ENCODE data around the gene DDX41. TPM values are rescaled to one million over a fixed set of nuclear protein-coding genes. Genes with fewer than 3 reads are reported as not detected.
A peak's percentile ranks its signal among the peaks of the same experiment; 100 is the strongest.

The DDX41 gene
- polyA plus RNA-seq, 3 donors = 44.9 to 178 (median 70.3) TPM

DNA sequence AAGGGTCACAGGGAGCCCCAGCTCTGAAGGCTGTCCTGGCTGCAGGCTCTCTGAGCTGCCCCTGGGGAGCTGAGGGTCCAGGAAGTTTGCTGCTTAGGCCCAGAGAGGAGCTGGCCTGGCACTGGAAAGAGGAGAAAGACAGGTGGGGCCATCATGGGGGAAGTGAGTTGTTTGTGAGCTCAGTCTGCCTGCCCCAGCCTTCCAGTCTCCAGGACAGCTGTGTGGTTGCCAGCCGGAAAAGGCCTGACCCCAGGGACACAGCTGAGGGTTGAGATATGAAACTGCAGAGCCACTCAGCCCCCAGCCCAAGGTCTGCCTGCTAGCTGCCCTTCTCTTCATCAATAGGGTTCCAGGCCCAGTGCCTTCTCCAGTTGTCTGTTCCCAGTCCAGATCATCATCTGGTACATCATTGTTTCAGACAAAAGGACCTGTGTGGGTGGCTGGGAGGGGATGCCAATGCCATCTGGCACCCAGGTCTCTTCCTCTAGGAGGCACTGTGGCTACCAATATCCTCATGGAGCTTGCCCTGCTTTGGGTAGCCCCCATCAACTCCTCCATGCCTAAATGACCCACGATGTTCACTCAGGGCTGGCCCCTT is 4.3 kb upstream of the DDX41 start:
- no CpG with 5 or more reads among the region's 2 CpGs for WGBS (ENCODE audit: insufficient coverage)
- DNase-seq = no peak

GRCh38 chr5:177520271-177520670 is 3.5 kb upstream of the DDX41 start:
- peaks cover 20% of the 10 kb centered on the region for H4K20me1 ChIP-seq (ENCODE audit: insufficient read depth, low read length)
- H3K27me3 ChIP-seq (ENCODE audit: control insufficient read depth in 2 of 2, insufficient read depth in 2 of 2, low read length in 2 of 2) = no peaks in the 10 kb centered on the region
- H3K36me3 ChIP-seq (replicated peaks in 1 of 2; ENCODE audit: control insufficient read depth in 1 of 2, insufficient read depth in 2 of 2, low read length in 2 of 2) = peaks cover 53 to 63% of the 10 kb centered on the region in 2 donors
- no peak overlapping the region for H3K4me3 Mint-ChIP-seq
- H3K27me3 Mint-ChIP-seq (ENCODE audit: low read depth in 3 of 3) = peaks cover 0 to 2% (median 0%) of the 10 kb centered on the region in 3 donors
- no peak overlapping the region for H3K9ac ChIP-seq (ENCODE audit: insufficient read depth, low read length, poor library complexity, severe bottlenecking)
- no peak overlapping the region for H3K4me2 ChIP-seq (replicated peaks; ENCODE audit: extremely low read depth, low read length, poor library complexity, severe bottlenecking)
- H3K4me3 ChIP-seq (replicated peaks in 1 of 3; ENCODE audit: low read depth in 2 of 3, low read length in 3 of 3) = no peak overlapping the region
- H3K9me3 Mint-ChIP-seq = no peaks in the 10 kb centered on the region
- 100% methylated on average over 3 of the region's 3 CpGs for WGBS (ENCODE audit: insufficient coverage)
- no peak for DNase-seq
- no peak overlapping the region for H2AFZ ChIP-seq (ENCODE audit: insufficient read depth, low read depth, low read length, poor library complexity, severe bottlenecking)
- H3K27ac Mint-ChIP-seq = no peak overlapping the region
- H3K9me3 ChIP-seq (replicated peaks in 1 of 2; ENCODE audit: control insufficient read depth in 1 of 2, insufficient read depth in 1 of 2, low read length in 2 of 2) = no peaks in the 10 kb centered on the region
- H3K79me2 ChIP-seq (ENCODE audit: insufficient read depth, low read length) = peaks cover 19% of the 10 kb centered on the region
- peaks cover 55 to 61% of the 10 kb centered on the region in 2 donors for H3K36me3 Mint-ChIP-seq
- peaks cover 14 to 29% of the 10 kb centered on the region in 2 donors for H3K4me1 ChIP-seq (ENCODE audit: control insufficient read depth in 1 of 2, insufficient read depth in 2 of 2, low read length in 2 of 2)
- TF ChIP-seq, protein P1, sequence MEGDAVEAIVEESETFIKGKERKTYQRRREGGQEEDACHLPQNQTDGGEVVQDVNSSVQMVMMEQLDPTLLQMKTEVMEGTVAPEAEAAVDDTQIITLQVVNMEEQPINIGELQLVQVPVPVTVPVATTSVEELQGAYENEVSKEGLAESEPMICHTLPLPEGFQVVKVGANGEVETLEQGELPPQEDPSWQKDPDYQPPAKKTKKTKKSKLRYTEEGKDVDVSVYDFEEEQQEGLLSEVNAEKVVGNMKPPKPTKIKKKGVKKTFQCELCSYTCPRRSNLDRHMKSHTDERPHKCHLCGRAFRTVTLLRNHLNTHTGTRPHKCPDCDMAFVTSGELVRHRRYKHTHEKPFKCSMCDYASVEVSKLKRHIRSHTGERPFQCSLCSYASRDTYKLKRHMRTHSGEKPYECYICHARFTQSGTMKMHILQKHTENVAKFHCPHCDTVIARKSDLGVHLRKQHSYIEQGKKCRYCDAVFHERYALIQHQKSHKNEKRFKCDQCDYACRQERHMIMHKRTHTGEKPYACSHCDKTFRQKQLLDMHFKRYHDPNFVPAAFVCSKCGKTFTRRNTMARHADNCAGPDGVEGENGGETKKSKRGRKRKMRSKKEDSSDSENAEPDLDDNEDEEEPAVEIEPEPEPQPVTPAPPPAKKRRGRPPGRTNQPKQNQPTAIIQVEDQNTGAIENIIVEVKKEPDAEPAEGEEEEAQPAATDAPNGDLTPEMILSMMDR (IDR thresholded peaks at IDR 0.05) = no peak
- intact Hi-C loops (cut with micrococcal nuclease) = no loop called here
- H3K4me1 Mint-ChIP-seq = peaks cover 18% of the 10 kb centered on the region
- H3K27ac ChIP-seq (ENCODE audit: low read depth in 1 of 2, low read length in 2 of 2) = peak overlapping the region in 1 of 2 donors; percentile 10

More for the DNA sequence above, 4.3 kb upstream of the DDX41 start:
- H4K20me1 ChIP-seq (ENCODE audit: insufficient read depth, low read length) = peaks cover 24% of the 10 kb centered on the region
- no peak overlapping the region for H3K4me2 ChIP-seq (replicated peaks; ENCODE audit: extremely low read depth, low read length, poor library complexity, severe bottlenecking)
- H3K27me3 Mint-ChIP-seq (ENCODE audit: low read depth in 3 of 3) = peaks cover 0 to 2% (median 0%) of the 10 kb centered on the region in 3 donors
- H3K4me3 ChIP-seq (replicated peaks in 1 of 3; ENCODE audit: low read depth in 2 of 3, low read length in 3 of 3) = no peak overlapping the region
- no peaks in the 10 kb centered on the region for H3K9me3 Mint-ChIP-seq
- H3K9ac ChIP-seq (ENCODE audit: insufficient read depth, low read length, poor library complexity, severe bottlenecking) = no peak overlapping the region
- peaks cover 8 to 22% of the 10 kb centered on the region in 2 donors for H3K4me1 ChIP-seq (ENCODE audit: control insufficient read depth in 1 of 2, insufficient read depth in 2 of 2, low read length in 2 of 2)
- intact Hi-C loops (cut with micrococcal nuclease) = no loop called here
- H3K36me3 Mint-ChIP-seq = peaks cover 54 to 59% of the 10 kb centered on the region in 2 donors
- H3K27ac ChIP-seq (ENCODE audit: low read depth in 1 of 2, low read length in 2 of 2) = peak overlapping the region in 1 of 2 donors; percentile 10
- peaks cover 56 to 63% of the 10 kb centered on the region in 2 donors for H3K36me3 ChIP-seq (replicated peaks in 1 of 2; ENCODE audit: control insufficient read depth in 1 of 2, insufficient read depth in 2 of 2, low read length in 2 of 2)
- H3K9me3 ChIP-seq (replicated peaks in 1 of 2; ENCODE audit: control insufficient read depth in 1 of 2, insufficient read depth in 1 of 2, low read length in 2 of 2) = no peaks in the 10 kb centered on the region
- H3K4me3 Mint-ChIP-seq = no peak overlapping the region
- H2AFZ ChIP-seq (ENCODE audit: insufficient read depth, low read depth, low read length, poor library complexity, severe bottlenecking) = no peak overlapping the region
- peaks cover 12% of the 10 kb centered on the region for H3K4me1 Mint-ChIP-seq
- TF ChIP-seq, protein P1 (IDR thresholded peaks at IDR 0.05) = no peak
- H3K27me3 ChIP-seq (ENCODE audit: control insufficient read depth in 2 of 2, insufficient read depth in 2 of 2, low read length in 2 of 2) = no peaks in the 10 kb centered on the region
- peak overlapping the region in 2 of 7 donors; percentile 6 to 79 for H3K27ac Mint-ChIP-seq
- peaks cover 12% of the 10 kb centered on the region for H3K79me2 ChIP-seq (ENCODE audit: insufficient read depth, low read length)

Data from CD14-positive monocyte (primary cell).